ENCODE results near the gene FAM20A.
"Not testable (repeated sequence)": the region's sequence is repeated elsewhere in the genome, so short reads cannot be mapped to it uniquely, and the experiment has no call there.

Gene FAM20A

DNA sequence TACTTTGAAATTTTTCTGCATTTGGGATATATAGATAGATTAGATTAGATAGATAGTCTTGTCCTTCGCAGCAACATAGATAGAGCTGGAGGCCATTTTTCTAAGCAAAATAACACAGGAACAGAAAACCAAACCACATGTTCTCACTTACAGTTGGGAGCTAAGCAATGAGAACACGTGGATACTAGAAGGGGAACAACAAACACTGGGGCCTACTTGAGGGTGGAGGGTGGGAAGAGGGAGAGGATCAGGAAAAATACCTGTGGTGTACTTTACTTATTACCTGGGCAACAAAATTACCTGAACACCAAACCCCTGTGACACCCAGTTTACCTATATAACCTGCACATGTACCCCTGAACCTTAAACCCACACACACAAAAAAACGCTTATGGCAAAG is 74.6 kb downstream of the FAM20A start:
- ChIA-PET CTCF (interaction anchor here (0.7 to 1.0 kb wide), 5 partner anchors 11 to 583 kb away, joined by 3 to 6 read pairs (median 3); no protein-coding TSS in a partner anchor), POLR2A (no interaction called here)
- Histone ChIP-seq H3K9me3 (ENCODE audit: control insufficient read depth, insufficient read depth, low read depth, low read length) (no peaks in the 10 kb centered on the region), H3K4me3 (ENCODE audit: low read depth, low read length) (no peak overlapping the region), H3K4me1 (ENCODE audit: control insufficient read depth, insufficient read depth, low read length) (no peaks in the 10 kb centered on the region), H3K36me3 (ENCODE audit: control insufficient read depth in 2 of 2, insufficient read depth in 1 of 2, low read length in 2 of 2) (peaks cover 94 to 96% of the 10 kb centered on the region in 2 experiments), H3K27ac (ENCODE audit: extremely low read depth, low read depth, low read length) (no peak overlapping the region)
- TF ChIP-seq KLF10 (tag by site-specific recombination; IDR thresholded peaks at IDR 0.05) (no peak), PRDM1 (tag by site-specific recombination; IDR thresholded peaks at IDR 0.05) (no peak), ZNF549 (tag by site-specific recombination; IDR thresholded peaks at IDR 0.05) (no peak), ZNF221 (tag by site-specific recombination; IDR thresholded peaks at IDR 0.05; ENCODE audit: borderline replicate concordance) (no peak), ZNF561 (tag by site-specific recombination; IDR thresholded peaks at IDR 0.05; ENCODE audit: borderline replicate concordance) (no peak)
- TF ChIP-seq, protein P1, sequence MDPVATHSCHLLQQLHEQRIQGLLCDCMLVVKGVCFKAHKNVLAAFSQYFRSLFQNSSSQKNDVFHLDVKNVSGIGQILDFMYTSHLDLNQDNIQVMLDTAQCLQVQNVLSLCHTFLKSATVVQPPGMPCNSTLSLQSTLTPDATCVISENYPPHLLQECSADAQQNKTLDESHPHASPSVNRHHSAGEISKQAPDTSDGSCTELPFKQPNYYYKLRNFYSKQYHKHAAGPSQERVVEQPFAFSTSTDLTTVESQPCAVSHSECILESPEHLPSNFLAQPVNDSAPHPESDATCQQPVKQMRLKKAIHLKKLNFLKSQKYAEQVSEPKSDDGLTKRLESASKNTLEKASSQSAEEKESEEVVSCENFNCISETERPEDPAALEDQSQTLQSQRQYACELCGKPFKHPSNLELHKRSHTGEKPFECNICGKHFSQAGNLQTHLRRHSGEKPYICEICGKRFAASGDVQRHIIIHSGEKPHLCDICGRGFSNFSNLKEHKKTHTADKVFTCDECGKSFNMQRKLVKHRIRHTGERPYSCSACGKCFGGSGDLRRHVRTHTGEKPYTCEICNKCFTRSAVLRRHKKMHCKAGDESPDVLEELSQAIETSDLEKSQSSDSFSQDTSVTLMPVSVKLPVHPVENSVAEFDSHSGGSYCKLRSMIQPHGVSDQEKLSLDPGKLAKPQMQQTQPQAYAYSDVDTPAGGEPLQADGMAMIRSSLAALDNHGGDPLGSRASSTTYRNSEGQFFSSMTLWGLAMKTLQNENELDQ (tag by site-specific recombination; IDR thresholded peaks at IDR 0.05; ENCODE audit: low read depth), result no peak

DNA sequence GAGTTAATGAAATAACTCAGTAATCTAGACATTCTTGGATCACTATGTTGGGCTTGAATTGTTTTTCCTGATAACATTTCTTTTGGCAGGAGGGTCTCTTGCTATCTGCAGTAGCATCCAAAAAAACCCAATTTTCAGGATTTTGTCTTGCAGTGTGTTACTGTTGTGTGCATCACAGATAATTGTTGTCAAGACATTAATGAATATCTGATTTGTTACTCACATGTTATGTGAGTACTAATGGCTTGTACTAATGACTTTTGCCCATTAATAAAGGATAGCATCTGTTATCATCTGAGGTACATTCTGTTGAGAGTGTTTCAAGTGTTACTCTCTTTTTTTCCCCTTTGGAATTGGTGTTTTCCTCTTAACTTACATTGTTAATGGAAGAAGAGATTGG is 78.9 kb downstream of the FAM20A start:
- CTCF ChIA-PET, result no interaction called here
- Histone ChIP-seq H3K27ac (ENCODE audit: extremely low read depth, low read depth, low read length) (no peak overlapping the region), H3K9me3 (ENCODE audit: control insufficient read depth, insufficient read depth, low read depth, low read length) (no peaks in the 10 kb centered on the region), H3K4me3 (ENCODE audit: low read depth, low read length) (no peak overlapping the region), H3K36me3 (ENCODE audit: control insufficient read depth in 2 of 2, insufficient read depth in 1 of 2, low read length in 2 of 2) (peaks cover 68 to 86% of the 10 kb centered on the region in 2 experiments), H3K4me1 (ENCODE audit: control insufficient read depth, insufficient read depth, low read length) (no peaks in the 10 kb centered on the region)
- TF ChIP-seq ZNF621 (tag by site-specific recombination; IDR thresholded peaks at IDR 0.05) (no peak), ZNF214 (tag by site-specific recombination; IDR thresholded peaks at IDR 0.05; ENCODE audit: borderline replicate concordance) (no peak), ZFHX2 (tag by site-specific recombination; conservative IDR thresholded peaks at IDR 0.05) (no peak)
- TF ChIP-seq, protein P2, sequence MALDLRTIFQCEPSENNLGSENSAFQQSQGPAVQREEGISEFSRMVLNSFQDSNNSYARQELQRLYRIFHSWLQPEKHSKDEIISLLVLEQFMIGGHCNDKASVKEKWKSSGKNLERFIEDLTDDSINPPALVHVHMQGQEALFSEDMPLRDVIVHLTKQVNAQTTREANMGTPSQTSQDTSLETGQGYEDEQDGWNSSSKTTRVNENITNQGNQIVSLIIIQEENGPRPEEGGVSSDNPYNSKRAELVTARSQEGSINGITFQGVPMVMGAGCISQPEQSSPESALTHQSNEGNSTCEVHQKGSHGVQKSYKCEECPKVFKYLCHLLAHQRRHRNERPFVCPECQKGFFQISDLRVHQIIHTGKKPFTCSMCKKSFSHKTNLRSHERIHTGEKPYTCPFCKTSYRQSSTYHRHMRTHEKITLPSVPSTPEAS (tag by site-specific recombination; IDR thresholded peaks at IDR 0.05), result no peak
- POLR2A ChIA-PET, result no interaction called here

DNA sequence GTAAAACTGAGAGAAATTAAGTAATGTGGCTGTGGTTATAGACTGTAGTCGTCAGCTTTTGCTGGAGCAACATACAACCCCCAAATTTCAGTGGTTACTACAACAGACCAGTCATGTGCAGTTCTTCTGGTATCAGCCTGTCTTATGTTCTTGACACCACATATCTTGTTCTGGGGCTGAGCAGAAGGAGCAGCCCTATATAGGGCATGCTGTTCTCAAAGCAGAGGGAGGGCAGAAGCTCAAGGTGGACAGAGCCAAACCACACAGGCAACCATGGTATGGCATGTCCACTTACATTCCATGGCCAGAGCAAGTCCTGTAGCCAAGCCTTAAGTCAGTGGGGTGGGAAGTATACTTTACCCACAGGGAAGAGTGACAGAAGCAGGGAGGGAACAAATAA is 81.3 kb downstream of the FAM20A start:
- POLR2A ChIA-PET, result no interaction called here
- Histone ChIP-seq H3K4me3 (ENCODE audit: low read depth, low read length) (no peak overlapping the region), H3K27ac (ENCODE audit: extremely low read depth, low read depth, low read length) (no peak overlapping the region), H3K4me1 (ENCODE audit: control insufficient read depth, insufficient read depth, low read length) (peaks cover 1% of the 10 kb centered on the region; the same call in 1 of the 2 replicates), H3K9me3 (ENCODE audit: control insufficient read depth, insufficient read depth, low read depth, low read length) (no peaks in the 10 kb centered on the region), H3K36me3 (ENCODE audit: control insufficient read depth in 2 of 2, insufficient read depth in 1 of 2, low read length in 2 of 2) (peaks cover 67 to 85% of the 10 kb centered on the region in 2 experiments)
- TF ChIP-seq SETDB1 (IDR thresholded peaks at IDR 0.05; ENCODE audit: insufficient read length, low read length), result no peak
- TF ChIP-seq ZNF16 (tag by site-specific recombination; IDR thresholded peaks at IDR 0.05; ENCODE audit: low read depth), result no peak
- no peak for TF ChIP-seq MZF1 (tag by site-specific recombination; IDR thresholded peaks at IDR 0.05; ENCODE audit: borderline replicate concordance)
- TF ChIP-seq, protein P3, sequence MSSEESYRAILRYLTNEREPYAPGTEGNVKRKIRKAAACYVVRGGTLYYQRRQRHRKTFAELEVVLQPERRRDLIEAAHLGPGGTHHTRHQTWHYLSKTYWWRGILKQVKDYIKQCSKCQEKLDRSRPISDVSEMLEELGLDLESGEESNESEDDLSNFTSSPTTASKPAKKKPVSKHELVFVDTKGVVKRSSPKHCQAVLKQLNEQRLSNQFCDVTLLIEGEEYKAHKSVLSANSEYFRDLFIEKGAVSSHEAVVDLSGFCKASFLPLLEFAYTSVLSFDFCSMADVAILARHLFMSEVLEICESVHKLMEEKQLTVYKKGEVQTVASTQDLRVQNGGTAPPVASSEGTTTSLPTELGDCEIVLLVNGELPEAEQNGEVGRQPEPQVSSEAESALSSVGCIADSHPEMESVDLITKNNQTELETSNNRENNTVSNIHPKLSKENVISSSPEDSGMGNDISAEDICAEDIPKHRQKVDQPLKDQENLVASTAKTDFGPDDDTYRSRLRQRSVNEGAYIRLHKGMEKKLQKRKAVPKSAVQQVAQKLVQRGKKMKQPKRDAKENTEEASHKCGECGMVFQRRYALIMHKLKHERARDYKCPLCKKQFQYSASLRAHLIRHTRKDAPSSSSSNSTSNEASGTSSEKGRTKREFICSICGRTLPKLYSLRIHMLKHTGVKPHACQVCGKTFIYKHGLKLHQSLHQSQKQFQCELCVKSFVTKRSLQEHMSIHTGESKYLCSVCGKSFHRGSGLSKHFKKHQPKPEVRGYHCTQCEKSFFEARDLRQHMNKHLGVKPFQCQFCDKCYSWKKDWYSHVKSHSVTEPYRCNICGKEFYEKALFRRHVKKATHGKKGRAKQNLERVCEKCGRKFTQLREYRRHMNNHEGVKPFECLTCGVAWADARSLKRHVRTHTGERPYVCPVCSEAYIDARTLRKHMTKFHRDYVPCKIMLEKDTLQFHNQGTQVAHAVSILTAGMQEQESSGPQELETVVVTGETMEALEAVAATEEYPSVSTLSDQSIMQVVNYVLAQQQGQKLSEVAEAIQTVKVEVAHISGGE (tag by site-specific recombination; conservative IDR thresholded peaks at IDR 0.05; ENCODE audit: low read depth), result no peak
- CTCF ChIA-PET, result interaction anchor here (1.8 kb wide), 1 partner anchor 14 kb away, joined by 8 read pairs; no protein-coding TSS in a partner anchor

DNA sequence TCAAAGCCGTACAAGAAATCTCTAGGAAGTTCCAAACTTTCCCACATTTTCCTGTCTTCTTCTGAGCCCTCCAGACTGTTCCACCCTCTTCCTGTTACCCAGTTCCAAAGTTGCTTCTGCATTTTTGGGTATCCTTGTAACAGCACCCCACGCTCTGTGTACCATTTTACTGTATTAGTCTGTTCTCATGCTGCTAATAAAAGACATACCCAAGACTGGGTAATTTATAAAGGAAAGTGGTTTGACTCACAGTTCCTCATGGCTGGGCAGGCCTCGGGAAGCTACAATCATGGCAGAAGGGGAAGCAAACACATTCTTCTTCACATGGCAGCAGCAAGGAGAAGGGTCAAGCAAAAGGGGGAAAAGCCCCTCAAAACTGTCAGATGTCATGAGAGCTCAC is 82.1 kb downstream of the FAM20A start:
- H3K4me1 ChIP-seq (ENCODE audit: control insufficient read depth, insufficient read depth, low read length); H3K27ac ChIP-seq (ENCODE audit: extremely low read depth, low read depth, low read length); H3K9me3 ChIP-seq (ENCODE audit: control insufficient read depth, insufficient read depth, low read depth, low read length); H3K4me3 ChIP-seq (ENCODE audit: low read depth, low read length); POLR2A ChIA-PET: not testable (repeated sequence)
- CTCF ChIA-PET, result interaction anchor here (1.8 kb wide), 1 partner anchor 15 kb away, joined by 8 read pairs; no protein-coding TSS in a partner anchor
- peaks cover 58 to 79% of the 10 kb centered on the region in 2 experiments for H3K36me3 ChIP-seq (ENCODE audit: control insufficient read depth in 2 of 2, insufficient read depth in 1 of 2, low read length in 2 of 2)

Measured in HEK293 (cell line).